Measurements from ENCODE around the gene SRSF2. TPM values are rescaled to one million over a fixed set of nuclear protein-coding genes. Genes with fewer than 3 reads are reported as not detected.
"Not testable (repeated sequence)": the region's sequence is repeated elsewhere in the genome, so short reads cannot be mapped to it uniquely, and the experiment has no call there.

SRSF2 gene
- total RNA-seq, 2 experiments from 2014 or later = 376 to 384 TPM

DNA sequence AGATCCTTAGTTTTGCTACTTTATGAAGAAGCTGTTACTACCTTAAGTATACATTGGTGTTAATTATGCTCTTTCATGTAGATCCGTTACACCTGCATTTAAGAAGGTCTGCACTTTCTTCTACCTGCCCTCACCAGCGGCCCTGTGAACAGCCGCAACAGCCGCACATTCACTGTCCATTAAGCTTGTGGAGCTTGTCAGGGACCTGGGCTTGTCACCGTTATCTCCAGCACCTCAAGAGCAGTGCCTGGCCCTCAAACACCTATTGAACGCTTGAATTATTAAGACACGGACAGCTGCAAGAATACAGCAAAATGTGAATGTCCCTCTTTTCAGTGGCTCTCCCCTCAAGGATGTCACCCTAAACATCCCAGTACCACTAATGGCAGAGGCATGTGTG lies 23.4 kb downstream of the SRSF2 start:
- POLR2A ChIA-PET = interaction anchor here (0.5 to 2.7 kb wide), 10 partner anchors 11 to 156 kb away, joined by 3 to 20 read pairs (median 4); partner anchors contain the start of genes JMJD6, METTL23 and SRSF2
- Mint-ChIP-seq H3K27ac (no peak overlapping the region), H3K36me3 (peaks cover 19% of the 10 kb centered on the region), H3K4me1 (peaks cover 57% of the 10 kb centered on the region), H3K4me3 (no peak overlapping the region), H3K27me3 (no peaks in the 10 kb centered on the region), H3K9me3 (no peaks in the 10 kb centered on the region)
- DNase-seq (no peak), ATAC-seq (ENCODE audit: low read depth) (no peak)

DNA sequence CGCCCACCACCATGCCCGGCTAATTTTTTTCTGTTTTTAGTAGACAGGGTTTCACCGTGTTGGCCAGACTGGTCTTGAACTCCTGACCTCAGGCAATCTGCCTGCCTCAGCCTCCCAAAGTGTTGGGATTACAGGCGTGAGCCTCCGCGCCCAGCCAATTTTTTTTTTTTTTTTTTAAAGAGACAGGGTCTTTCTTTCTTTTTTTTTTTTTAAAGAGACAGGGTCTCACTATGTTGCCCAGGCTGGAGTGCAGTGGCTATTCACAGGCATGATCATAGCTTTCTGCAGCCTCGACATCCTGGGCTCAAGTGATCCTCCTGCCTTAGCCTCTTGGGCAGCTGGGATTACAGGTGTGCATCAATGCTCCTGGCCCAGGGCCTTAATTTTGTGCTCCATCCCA lies 24.8 kb downstream of the SRSF2 start:
- H3K27ac Mint-ChIP-seq; H3K9me3 Mint-ChIP-seq; ATAC-seq (ENCODE audit: low read depth); H3K4me3 Mint-ChIP-seq; H3K27me3 Mint-ChIP-seq; DNase-seq: not testable (repeated sequence)
- Mint-ChIP-seq H3K4me1 (peaks cover 52% of the 10 kb centered on the region), H3K36me3 (peaks cover 16% of the 10 kb centered on the region)
- POLR2A ChIA-PET = interaction anchor here (0.6 to 2.3 kb wide), 4 partner anchors 20 to 232 kb away, joined by 3 to 9 read pairs (median 5); partner anchors contain the start of gene SRSF2

DNA sequence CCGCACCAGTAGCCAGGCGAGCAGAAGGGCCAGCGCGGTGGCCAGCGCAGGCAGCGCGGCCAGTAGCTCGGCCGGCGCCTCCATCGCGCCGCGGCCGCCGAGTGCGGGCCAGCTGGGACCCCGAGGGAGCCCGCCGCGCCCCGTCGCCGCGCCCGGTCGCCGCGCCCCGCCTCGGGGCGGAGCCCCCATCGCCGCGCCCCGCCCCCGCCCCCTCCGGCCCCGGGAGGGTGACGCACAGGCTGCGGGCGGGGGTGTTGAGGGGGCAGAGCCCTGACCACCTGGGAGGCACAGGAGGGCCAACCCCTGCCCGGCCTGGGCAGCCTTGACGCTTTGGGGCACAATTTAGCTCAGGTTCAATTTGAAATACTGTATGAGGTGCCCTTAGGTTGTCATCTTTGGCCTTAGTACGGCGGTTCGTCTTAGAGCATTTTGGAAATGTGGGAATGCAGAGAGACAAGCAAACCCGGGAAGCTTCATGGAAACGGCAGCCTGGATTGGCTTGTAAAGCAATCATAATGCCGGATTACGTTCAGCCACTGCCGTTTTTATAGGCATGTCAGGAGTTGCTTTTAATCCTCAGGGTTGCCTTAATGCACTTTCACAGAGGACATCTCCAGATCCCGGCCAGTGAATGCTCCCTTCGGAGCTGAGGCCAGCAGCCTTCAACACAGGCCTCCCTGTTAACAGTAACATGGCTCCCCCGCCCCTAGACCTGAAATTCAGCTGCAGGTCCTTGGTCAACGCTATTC lies 26.1 kb downstream of the SRSF2 start, which contains the start of gene MXRA7:
TSS of gene MXRA7 (minus strand) at position 103 of the 749 bp plus-strand sequence. CDS start at position 84, 19 bp downstream.
- Mint-ChIP-seq H3K27ac (peak within 1 kb of the TSS; percentile 45), H3K4me1 (peaks cover 40% of the 10 kb centered on the region), H3K36me3 (peaks cover 16% of the 10 kb centered on the region), H3K9me3 (no peaks in the 10 kb centered on the region), H3K27me3 (no peaks in the 10 kb centered on the region), H3K4me3 (peak within 1 kb of the TSS; percentile 73)
- POLR2A ChIA-PET = interaction anchor here (1.5 kb wide), 1 partner anchor 24 kb away, joined by 5 read pairs; no protein-coding TSS in a partner anchor
- DNase-seq (peak; percentile 79), ATAC-seq (ENCODE audit: low read depth) (peak; percentile 64)

DNA sequence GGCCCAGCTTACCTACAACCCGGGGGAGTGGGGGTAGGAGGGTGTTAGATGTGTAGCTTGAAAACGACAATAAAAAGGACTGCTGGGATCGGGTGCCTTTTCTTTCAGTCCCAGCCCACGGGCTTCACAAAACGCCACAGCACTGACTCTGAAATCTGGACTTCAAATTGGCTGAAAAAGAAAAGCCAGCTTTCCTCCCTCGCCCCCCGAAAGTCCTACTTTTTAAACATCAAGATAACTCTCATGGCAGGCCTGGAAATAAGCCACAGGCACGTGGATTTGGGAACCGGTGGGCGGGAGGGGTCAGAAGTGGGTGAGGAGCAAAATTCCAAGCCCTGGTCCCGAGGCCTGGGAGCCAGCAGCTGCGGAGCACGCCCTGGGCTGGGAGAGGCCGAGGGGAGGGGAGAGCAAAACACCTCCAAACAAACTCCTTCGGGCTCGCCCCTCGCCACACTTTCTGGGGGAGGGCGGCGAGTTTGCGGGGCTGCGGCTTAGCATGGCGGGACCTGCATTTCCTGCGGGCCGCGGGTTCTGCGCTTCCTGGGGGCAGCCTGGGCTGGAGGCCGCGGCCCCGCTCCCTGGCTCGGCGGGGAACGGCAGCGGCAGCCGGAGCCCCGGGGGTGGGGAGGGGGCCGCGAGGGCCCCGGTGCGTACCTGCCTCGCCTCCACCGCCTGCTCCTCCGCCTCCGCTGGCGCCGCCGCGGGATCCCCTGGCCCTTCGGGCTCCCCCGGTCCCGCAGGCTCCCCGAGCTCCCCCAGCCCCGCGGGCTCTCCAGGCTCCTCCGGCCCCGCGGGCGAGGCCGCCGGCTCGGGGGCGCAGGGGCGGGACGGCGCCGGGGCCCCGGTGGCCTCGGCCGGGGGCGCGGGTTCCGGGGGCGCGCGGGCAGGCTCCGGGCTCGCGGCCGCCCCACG lies 26.9 kb downstream of the SRSF2 start:
- Mint-ChIP-seq H3K27ac (peak overlapping the region; percentile 45), H3K36me3 (peaks cover 10% of the 10 kb centered on the region), H3K4me1 (peaks cover 32% of the 10 kb centered on the region), H3K4me3 (peak overlapping the region; percentile 73)
- not testable (repeated sequence) for H3K27me3 Mint-ChIP-seq, H3K9me3 Mint-ChIP-seq
- ATAC-seq (ENCODE audit: low read depth) (peak; percentile 19), DNase-seq (peak; percentile 64)
- POLR2A ChIA-PET = interaction anchor here (1.2 to 1.5 kb wide), 3 partner anchors 16 to 153 kb away, joined by 3 to 6 read pairs (median 5); partner anchors contain the start of genes JMJD6 and METTL23

DNA sequence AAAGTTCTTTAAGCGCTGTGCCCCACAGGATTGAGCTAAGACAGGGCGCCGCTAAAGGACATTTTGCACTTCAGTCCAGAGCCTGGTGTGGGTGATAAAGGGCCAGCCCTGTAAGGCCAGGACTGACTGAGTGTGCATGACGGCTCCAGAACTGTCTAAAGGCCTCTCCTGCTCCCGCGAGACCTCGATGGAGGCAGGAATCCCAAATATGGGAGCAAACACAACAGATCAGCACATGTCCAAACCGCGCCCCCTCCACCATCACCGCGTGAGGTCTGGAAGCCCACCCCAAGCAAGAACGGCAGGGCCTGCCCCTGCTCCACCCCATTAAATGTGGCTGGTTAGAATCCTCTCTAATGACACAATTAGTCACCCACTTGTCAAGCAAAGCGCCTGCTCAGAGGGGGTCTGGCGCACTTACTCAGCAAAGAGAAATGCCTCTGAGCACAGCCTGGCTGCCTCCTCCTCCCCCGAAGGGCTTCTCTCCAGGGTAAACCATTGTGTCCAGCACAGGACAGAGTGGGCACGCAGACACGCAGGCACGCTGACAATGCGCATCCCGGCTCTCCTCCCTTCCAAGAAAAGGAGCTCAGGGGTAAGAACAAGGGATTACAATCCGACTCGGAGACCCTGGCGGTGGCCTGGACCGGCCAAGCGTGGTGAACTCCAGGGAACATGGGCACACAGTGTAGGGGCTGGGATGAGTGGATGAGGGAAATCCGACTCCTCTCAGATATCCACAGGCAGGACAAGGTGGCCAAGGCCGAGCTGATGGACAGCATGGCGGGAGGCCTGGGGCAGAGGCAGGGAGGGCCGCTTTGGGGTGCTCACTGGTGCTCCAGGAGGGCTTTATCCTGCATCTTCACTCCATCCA lies 27.8 kb downstream of the SRSF2 start:
- POLR2A ChIA-PET = interaction anchor here (1.2 to 1.5 kb wide), 4 partner anchors 9 to 153 kb away, joined by 3 to 6 read pairs (median 4); partner anchors contain the start of genes JMJD6 and METTL23
- Mint-ChIP-seq H3K27ac (peak overlapping the region; percentile 45), H3K36me3 (peaks cover 10% of the 10 kb centered on the region), H3K27me3 (no peaks in the 10 kb centered on the region), H3K9me3 (no peaks in the 10 kb centered on the region), H3K4me1 (peaks cover 29% of the 10 kb centered on the region), H3K4me3 (peak overlapping the region; percentile 73)
- DNase-seq (no peak), ATAC-seq (ENCODE audit: low read depth) (no peak)

DNA sequence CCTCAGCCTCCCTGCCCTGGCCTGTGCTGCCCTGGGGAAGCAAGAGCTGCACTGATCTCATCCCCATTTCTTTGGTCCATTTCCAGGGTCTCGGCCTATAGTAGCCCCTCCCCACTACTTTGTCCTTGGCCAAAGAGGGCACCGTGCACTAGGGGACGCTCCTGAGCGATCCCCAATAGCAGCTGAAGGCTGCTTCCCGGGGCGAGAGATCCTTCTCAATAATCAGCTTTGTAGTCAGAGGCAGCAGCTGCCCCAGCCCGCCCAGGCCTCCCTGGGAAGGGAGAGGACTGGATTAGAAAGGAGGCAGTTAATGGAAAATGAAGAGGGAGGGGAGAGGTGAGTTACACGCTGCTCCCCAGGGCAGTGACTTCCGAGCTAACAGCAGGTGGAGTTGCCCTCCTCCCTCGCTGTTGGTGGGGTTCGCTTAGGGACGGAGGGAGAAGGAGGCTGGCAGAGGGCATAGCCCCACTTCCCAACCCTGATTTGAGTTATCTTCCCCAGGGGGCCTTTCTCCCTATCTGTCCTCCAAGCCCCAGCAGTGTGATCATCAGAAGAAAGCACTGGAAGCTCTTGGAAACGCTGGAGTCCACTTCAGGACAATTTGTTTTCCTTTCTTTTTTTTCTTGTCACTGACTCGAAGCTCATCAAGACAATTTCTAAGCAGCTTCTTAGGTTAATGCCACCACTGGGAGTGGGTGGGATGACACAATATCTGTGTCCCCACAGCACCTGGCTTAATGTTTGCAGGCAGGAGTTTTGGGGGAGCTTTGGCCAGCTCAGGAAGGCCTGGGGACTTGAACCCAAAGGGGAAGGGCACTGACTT lies 28.9 kb downstream of the SRSF2 start:
- H3K27ac Mint-ChIP-seq = no peak overlapping the region
- ATAC-seq (ENCODE audit: low read depth) (no peak), DNase-seq (no peak)
- H3K9me3 Mint-ChIP-seq = no peaks in the 10 kb centered on the region
- H3K4me3 Mint-ChIP-seq = no peak overlapping the region
- peaks cover 18% of the 10 kb centered on the region for H3K4me1 Mint-ChIP-seq
- POLR2A ChIA-PET = interaction anchor here (1.4 kb wide), 2 partner anchors 10 to 18 kb away, joined by 3 to 4 read pairs; partner anchors contain the start of genes JMJD6 and METTL23
- H3K27me3 Mint-ChIP-seq = no peaks in the 10 kb centered on the region
- peaks cover 4% of the 10 kb centered on the region for H3K36me3 Mint-ChIP-seq

DNA sequence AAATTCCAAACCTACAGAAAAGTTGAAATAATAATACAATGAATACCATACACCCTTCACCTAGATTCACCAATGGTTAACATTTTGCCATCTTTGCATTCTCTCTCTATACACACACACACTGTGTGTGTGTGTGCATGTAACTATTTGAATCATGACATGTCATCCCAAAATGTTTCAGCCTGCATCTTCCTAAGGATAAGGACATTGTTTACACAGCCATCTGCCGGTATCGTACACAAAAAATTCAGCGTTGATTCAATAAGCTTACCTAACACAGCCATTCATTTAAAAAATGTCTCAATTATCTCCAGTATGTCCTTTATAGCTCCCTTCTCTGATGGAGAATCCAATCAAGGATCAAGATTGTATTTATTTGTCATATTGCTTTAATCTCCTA lies 30.3 kb downstream of the SRSF2 start:
- Mint-ChIP-seq H3K36me3 (peaks cover 4% of the 10 kb centered on the region), H3K4me3 (no peak overlapping the region), H3K27me3 (no peaks in the 10 kb centered on the region), H3K4me1 (peaks cover 17% of the 10 kb centered on the region), H3K9me3 (no peaks in the 10 kb centered on the region), H3K27ac (no peak overlapping the region)
- POLR2A ChIA-PET = interaction anchor here (0.7 kb wide), 2 partner anchors 23 to 107 kb away, joined by 4 read pairs; no protein-coding TSS in a partner anchor
- ATAC-seq (ENCODE audit: low read depth) (no peak), DNase-seq (no peak)

DNA sequence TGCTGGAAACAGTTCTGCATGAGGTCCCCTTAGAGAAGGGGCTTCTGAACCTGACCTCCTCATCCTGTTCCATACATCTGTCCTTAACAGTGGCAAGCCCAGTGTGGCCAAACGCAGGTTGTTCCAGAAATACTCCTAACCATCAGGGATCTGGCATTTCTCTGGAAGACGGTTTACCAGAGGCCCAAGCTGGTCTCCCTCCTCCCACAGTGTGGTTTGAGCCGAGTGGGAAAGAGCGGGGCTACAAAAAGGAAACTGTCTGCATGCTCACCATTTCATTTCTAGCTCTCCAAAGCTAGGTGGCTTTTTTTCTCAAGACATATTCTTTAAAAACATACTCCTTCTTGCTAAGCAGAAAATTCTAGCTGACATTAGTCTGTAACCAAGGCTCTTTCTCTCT lies 32.3 kb downstream of the SRSF2 start:
- Mint-ChIP-seq H3K36me3 (peaks cover 4% of the 10 kb centered on the region), H3K27me3 (no peaks in the 10 kb centered on the region), H3K4me1 (peaks cover 8% of the 10 kb centered on the region), H3K27ac (no peak overlapping the region), H3K9me3 (no peaks in the 10 kb centered on the region), H3K4me3 (no peak overlapping the region)
- DNase-seq (no peak), ATAC-seq (ENCODE audit: low read depth) (no peak)
- POLR2A ChIA-PET = no interaction called here

DNA sequence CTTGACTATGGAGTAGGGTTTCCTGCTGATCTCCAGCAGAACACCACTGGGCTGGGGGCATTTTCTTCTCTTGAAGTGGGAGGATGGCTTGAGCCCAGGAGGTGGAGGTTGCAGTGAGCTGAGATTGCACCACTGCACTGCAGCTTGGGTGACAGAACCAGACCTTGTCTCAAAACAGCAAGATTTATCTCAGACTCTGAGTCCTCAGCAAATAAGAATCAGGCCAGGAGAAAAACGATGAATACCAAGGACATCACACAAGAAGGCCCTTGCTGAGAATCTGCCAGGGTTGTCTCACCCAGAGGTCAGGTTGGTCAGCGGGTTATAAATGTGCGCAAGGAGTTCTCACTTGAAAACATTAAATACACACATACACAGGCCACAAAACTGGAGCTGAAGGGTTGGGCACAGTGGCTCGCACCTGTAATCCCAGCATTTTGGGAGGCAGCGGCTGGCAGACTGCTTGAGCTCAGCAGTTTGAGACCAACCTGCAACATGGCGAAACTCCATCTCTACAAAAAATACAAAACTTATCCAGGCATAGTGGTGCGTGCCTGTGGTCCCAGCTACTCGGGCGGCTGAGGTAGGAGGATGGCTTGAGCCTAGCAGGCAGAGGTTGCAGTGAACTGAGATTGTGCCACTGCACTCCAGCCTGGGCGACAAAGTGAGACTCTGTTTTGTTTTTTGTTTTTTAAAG lies 34.0 kb downstream of the SRSF2 start:
- H3K4me1 Mint-ChIP-seq = peaks cover 4% of the 10 kb centered on the region
- ATAC-seq (ENCODE audit: low read depth) = no peak
- no peak overlapping the region for H3K4me3 Mint-ChIP-seq
- peaks cover 4% of the 10 kb centered on the region for H3K36me3 Mint-ChIP-seq
- H3K27me3 Mint-ChIP-seq = no peaks in the 10 kb centered on the region
- H3K27ac Mint-ChIP-seq = no peak overlapping the region
- POLR2A ChIA-PET = interaction anchor here (0.6 kb wide), 2 partner anchors 12 to 144 kb away, joined by 4 to 5 read pairs; no protein-coding TSS in a partner anchor
- no peaks in the 10 kb centered on the region for H3K9me3 Mint-ChIP-seq
- DNase-seq = no peak

DNA sequence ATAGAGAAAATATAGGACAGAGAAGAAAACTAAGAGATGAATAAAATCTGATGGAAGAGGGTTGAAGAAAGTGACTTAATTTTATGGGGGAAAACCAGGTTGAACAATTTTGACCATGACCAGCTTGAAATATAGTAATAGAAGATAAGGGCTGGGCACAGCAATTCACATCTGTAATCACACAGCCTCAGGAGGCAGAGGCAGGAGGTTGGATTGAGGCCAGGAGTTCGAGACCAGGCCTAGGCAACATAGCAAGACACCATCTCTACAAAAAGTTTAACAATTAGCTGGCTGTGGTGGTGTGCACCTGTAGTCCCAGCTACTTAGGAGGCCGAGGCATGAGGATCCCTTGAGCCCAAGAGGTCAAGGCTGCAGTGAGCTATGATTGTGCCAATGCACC lies 35.1 kb downstream of the SRSF2 start:
- H3K9me3 Mint-ChIP-seq = no peaks in the 10 kb centered on the region
- POLR2A ChIA-PET = no interaction called here
- DNase-seq = no peak
- H3K27me3 Mint-ChIP-seq = no peaks in the 10 kb centered on the region
- ATAC-seq (ENCODE audit: low read depth) = no peak
- no peak overlapping the region for H3K4me3 Mint-ChIP-seq
- H3K27ac Mint-ChIP-seq = no peak overlapping the region
- H3K4me1 Mint-ChIP-seq = peaks cover 4% of the 10 kb centered on the region
- peaks cover 4% of the 10 kb centered on the region for H3K36me3 Mint-ChIP-seq

DNA sequence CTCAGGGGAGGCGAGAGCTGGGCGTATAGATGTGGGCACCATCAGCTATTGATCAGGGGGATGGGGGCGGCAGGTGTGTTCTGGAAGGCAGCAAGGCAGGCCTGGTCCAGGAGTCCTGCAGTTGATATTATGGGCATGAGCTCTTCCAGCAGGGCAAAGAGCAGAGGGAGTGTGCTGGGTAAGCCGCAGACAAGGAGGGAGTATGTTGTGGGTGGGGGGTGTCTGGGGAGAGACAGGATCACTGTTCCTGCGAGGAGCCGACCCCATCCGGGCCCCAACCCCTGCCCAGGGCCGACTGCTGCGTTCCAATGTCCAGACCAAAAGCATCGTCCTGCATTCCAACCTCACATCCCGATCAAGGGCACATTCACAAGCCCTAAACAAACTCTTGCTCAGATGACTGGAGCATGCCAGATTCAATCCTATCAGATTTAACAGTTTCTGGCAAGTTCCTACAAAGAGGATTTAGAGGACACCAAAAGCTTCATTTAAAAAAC lies 35.6 kb downstream of the SRSF2 start:
- peaks cover 5% of the 10 kb centered on the region for H3K4me1 Mint-ChIP-seq
- no peaks in the 10 kb centered on the region for H3K27me3 Mint-ChIP-seq
- H3K4me3 Mint-ChIP-seq = no peak overlapping the region
- H3K27ac Mint-ChIP-seq = no peak overlapping the region
- no peak for ATAC-seq (ENCODE audit: low read depth)
- no peaks in the 10 kb centered on the region for H3K9me3 Mint-ChIP-seq
- POLR2A ChIA-PET = no interaction called here
- H3K36me3 Mint-ChIP-seq = no peaks in the 10 kb centered on the region
- no peak for DNase-seq

Measured in activated naive CD8-positive, alpha-beta T cell treated with anti-CD3 and anti-CD28 coated beads, Interleukin-2, amount 10 ng/mL, durations not matched to agents 7 days and 5 days (primary cell).